K562 (cell line): ENCODE measurements around the gene TACSTD2. TPM values are rescaled to one million over a fixed set of nuclear protein-coding genes. Genes with fewer than 3 reads are reported as not detected.

Experiments used
- ATAC-seq: fragments of 200-7000 bp; cut with Tn5 transposase; 3 replicates; pipeline ENCODE4 v1.9.1; 2020; ENCODE audit warnings: moderate library complexity
- BruUV-seq: library from RNA; stranded (reverse); fragments of 400-500 nt; replicated peaks from 2 replicates; lab custom pipeline; 2021; lab: Mats Ljungman, UMichigan
- CTCF ChIA-PET: fragments of 300-600 bp; formaldehyde crosslinking; extraction: SDS; loops from one replicate; lab custom pipeline; 2021; ENCODE audit warnings: low intra/inter-chr PET ratio; lab: Yijun Ruan, JAX
- POLR2A ChIA-PET: fragments of 300-600, 350-650 bp; sonication (Branson Sonifier 250); formaldehyde crosslinking; extraction: SDS; loops from one replicate; lab custom pipeline; 2021; ENCODE audit warnings: antibody characterized with exemption, inconsistent platforms; lab: Yijun Ruan, JAX
- DNase-seq, 4 experiments: peaks; one replicate each; pipeline versions ENCODE4 v3.0.0 to v3.0.0-alpha.2; 2011 to 2018; ENCODE audit warnings: low spot score in 3 of 4, mixed read lengths in 3 of 4; ENCODE audit errors: extremely low read depth in 1 of 4
- FAIRE-seq: peaks from 2 replicates; lab custom pipeline; 2011; peaks lifted over from hg19 to GRCh38; lab: Jason Lieb, UNC
- H2AFZ ChIP-seq: 2 replicates; pipeline ENCODE4 v1.6.0; 2011; ENCODE audit warnings: low read depth, low read length, control low read depth, inconsistent platforms
- H3K27ac ChIP-seq: fragments of 200-600 bp; 3 replicates; pipeline ENCODE4 v1.8.0; 2011; ENCODE audit warnings: low read depth, mild to moderate bottlenecking, control low read depth, inconsistent platforms, low read length, moderate library complexity, mixed read lengths; ENCODE audit errors: extremely low read depth
- H3K27me3 ChIP-seq, 2 experiments: fragments of 300-600 bp in 1 of 2; 2 replicates in 1 of 2; 3 replicates in 1 of 2; pipeline versions ENCODE4 v1.6.0 to v1.8.0; 2011; ENCODE audit warnings: inconsistent platforms in 2 of 2, low read length in 2 of 2, mild to moderate bottlenecking in 1 of 2, mixed read lengths in 1 of 2, moderate library complexity in 1 of 2; ENCODE audit not compliant: control insufficient read depth in 2 of 2, insufficient read depth in 2 of 2
- H3K36me3 ChIP-seq: fragments of 300-600 bp; 3 replicates; pipeline ENCODE4 v1.8.0; 2011; ENCODE audit warnings: mild to moderate bottlenecking, low read length, inconsistent platforms; ENCODE audit not compliant: control insufficient read depth, insufficient read depth
- H3K4me1 ChIP-seq, 2 experiments: fragments of 200-600 bp in 1 of 2; replicated peaks in 1 of 2; 2 replicates in 1 of 2; 3 replicates in 1 of 2; pipeline versions ENCODE4 v1.5.1 to v1.8.0; 2011; ENCODE audit warnings: inconsistent platforms in 2 of 2, low read length in 2 of 2, mild to moderate bottlenecking in 1 of 2, mixed read lengths in 1 of 2, moderate library complexity in 1 of 2; ENCODE audit not compliant: control insufficient read depth in 2 of 2, insufficient read depth in 2 of 2
- H3K4me2 ChIP-seq: 2 replicates; pipeline ENCODE4 v1.6.1; 2011; ENCODE audit warnings: low read length, control low read depth, inconsistent platforms, mixed read lengths; ENCODE audit not compliant: insufficient read depth
- H3K4me3 ChIP-seq: fragments of 200-600 bp; sonication (generic), shearing (Covaris generic); 2 replicates; pipeline ENCODE4 v1.5.1; 2016; ENCODE audit warnings: control low read depth, inconsistent platforms
- H3K79me2 ChIP-seq: fragments of 200-600 bp; 3 replicates; pipeline ENCODE4 v1.8.0; 2011; ENCODE audit warnings: low read length, inconsistent platforms; ENCODE audit not compliant: control insufficient read depth, insufficient read depth
- H3K9ac ChIP-seq, 2 experiments: 2 replicates each; pipeline versions ENCODE4 v1.6.0 to v1.6.1; 2011; ENCODE audit warnings: low read depth in 2 of 2, low read length in 2 of 2, control low read depth in 1 of 2, inconsistent platforms in 1 of 2, mild to moderate bottlenecking in 1 of 2, mixed read lengths in 1 of 2; ENCODE audit not compliant: insufficient read depth in 1 of 2
- H3K9me1 ChIP-seq: one replicate; pipeline ENCODE4 v1.6.0; 2011; ENCODE audit warnings: inconsistent platforms, mild to moderate bottlenecking, low read length, moderate library complexity; ENCODE audit not compliant: control insufficient read depth, insufficient read depth
- H3K9me3 ChIP-seq: replicated peaks from 2 replicates; pipeline ENCODE4 v1.5.1; 2011; ENCODE audit warnings: low read depth, low read length, inconsistent platforms; ENCODE audit not compliant: control insufficient read depth, insufficient read depth
- H4K20me1 ChIP-seq: replicated peaks from 2 replicates; pipeline ENCODE4 v1.6.1; 2011; ENCODE audit warnings: low read length, inconsistent platforms, mixed read lengths; ENCODE audit not compliant: control insufficient read depth, insufficient read depth
- CEBPB ChIP-seq: fragments of 450-650 bp; IDR thresholded peaks from 2 replicates; pipeline ENCODE4 v1.6.1; 2016; ENCODE audit warnings: missing genetic modification characterization, missing compliant biosample characterization
- CEBPG ChIP-seq, 3 experiments: fragments of 200-800 bp in 1 of 3; sonication (Bioruptor generic) in 1 of 3; sonication (generic) in 1 of 3; formaldehyde crosslinking in 1 of 3; IDR thresholded peaks in 2 of 3; conservative IDR thresholded peaks in 1 of 3; 2 replicates each; pipeline versions ENCODE4 v1.6.1 to v1.8.0; 2016 to 2022; ENCODE audit warnings: missing compliant biosample characterization in 2 of 3, missing genetic modification characterization in 2 of 3, mild to moderate bottlenecking in 1 of 3, missing genetic modification reagents in 1 of 3
- RREB1 ChIP-seq: fragments of 250-450 bp; sonication (Bioruptor Pico); IDR thresholded peaks from 2 replicates; pipeline ENCODE4 v1.4.0; 2020
- WGBS: fragments of 100-300 bp; shearing (Covaris generic); methylation state at CpG from one replicate; pipeline ENCODE4 v1.1.6; 2016; ENCODE audit warnings: low coverage, mixed read lengths; ENCODE audit not compliant: insufficient coverage; ENCODE audit errors: missing lambda C conversion rate; 5-methylcytosine and 5-hydroxymethylcytosine counted together
- in situ Hi-C: fragments of 300-500 bp; cut with MboI; formaldehyde crosslinking; loops from 4 replicates; pipeline ENCODE4 v1.15.0; 2018; ENCODE audit warnings: inconsistent platforms, mixed read lengths
- intact Hi-C: fragments of 100-400 bp; cut with micrococcal nuclease; formaldehyde crosslinking; loops from 2 replicates; pipeline ENCODE4 v1.14.2; 2022
- polyA plus RNA-seq, 8 experiments: library from polyadenylated mRNA; depleted of rRNA in 4 of 8; stranded (reverse) in 5 of 8; unstranded in 3 of 8; fragments of >200 nt; fragmentation: Nextera tagmentation in 2 of 8; fragmentation: Illumina TruSeq in 1 of 8; extraction: Ambion mirVana in 2 of 8; extraction: Trizol in 1 of 8; gene quantifications; 2 replicates each; pipeline versions ENCODE4 v1.2.1 to v1.2.3, GENCODE V29; 2011 to 2014; ENCODE audit warnings: inconsistent platforms in 1 of 8, missing spikeins in 1 of 8
- total RNA-seq, 7 experiments: library from RNA; depleted of rRNA in 6 of 7; stranded (reverse); fragments of >200 nt in 6 of 7; fragmentation: Illumina TruSeq in 2 of 7; extraction: Trizol in 2 of 7; gene quantifications; 2 replicates each; pipeline versions ENCODE4 v1.2.1 to v1.2.3, GENCODE V29; 2011 to 2021; ENCODE audit warnings: low replicate concordance in 1 of 7

The TACSTD2 gene
- total and polyA plus RNA-seq, 9 of the 15 experiments (the other 6 are each of a cell fraction or from before 2014, with no cell fraction given): 0.04 to 0.31 TPM; not detected in 7

DNA sequence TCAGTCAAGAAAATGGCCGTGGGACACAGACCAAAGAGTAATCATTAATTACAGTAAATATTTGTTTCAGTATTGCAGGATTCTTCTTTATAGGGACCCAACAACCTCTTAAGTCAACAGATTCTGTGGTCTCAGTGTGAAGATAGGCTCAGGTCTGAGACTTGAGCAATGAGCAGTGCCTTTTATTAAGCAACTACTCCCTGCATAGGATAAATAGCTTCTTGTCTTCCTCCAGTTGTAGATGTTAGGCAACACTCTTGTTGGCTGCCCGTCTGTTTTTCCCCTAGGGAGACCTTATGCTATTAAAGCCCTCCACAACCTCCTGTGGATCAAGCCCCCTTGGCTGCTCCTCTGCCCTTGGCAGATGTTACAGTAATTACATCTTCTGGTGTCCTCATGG lies 28.7 kb downstream of the TACSTD2 start:
- no peak overlapping the region for H3K9ac ChIP-seq
- 91% methylated on average over 2 of the region's 2 CpGs for WGBS
- FAIRE-seq (no peak), DNase-seq (no peak), ATAC-seq (no peak)
- TF ChIP-seq RREB1 (CRISPR knock-in tag) (no peak), CEBPB (tag) (peak; percentile 46; the same call in 1 of the 2 replicates), CEBPG (CRISPR knock-in tag; IDR thresholded peaks at IDR 0.05) (no peak), CEBPG (tag; conservative IDR thresholded peaks at IDR 0.05 in 1 of 2, IDR thresholded peaks at IDR 0.05 in 1 of 2) (0 out of 4 replicates have a peak, but pooled peaks of 1 of the 2 experiments have one; percentile 17)
- ChIA-PET POLR2A (no interaction called here), CTCF (no interaction called here)
- no peak overlapping the region for H3K4me2 ChIP-seq
- H3K27me3 ChIP-seq: no peaks in the 10 kb centered on the region
- intact Hi-C loops: loop anchor here (5.0 kb wide), 2 partner anchors 296 to 391 kb away; no protein-coding TSS in a partner anchor
- no peak overlapping the region for H3K4me3 ChIP-seq
- BruUV-seq: no TSS peak
- in situ Hi-C loops: no loop called here
- H3K4me1 ChIP-seq: peaks cover 13 to 29% of the 10 kb centered on the region in 2 experiments; a peak in 4 of 5 replicates
- no peaks in the 10 kb centered on the region for H3K36me3 ChIP-seq
- H3K27ac ChIP-seq: no peak overlapping the region; the same call in 2 of the 3 replicates
- peaks cover 13% of the 10 kb centered on the region for H3K79me2 ChIP-seq
- no peaks in the 10 kb centered on the region for H3K9me3 ChIP-seq
- H2AFZ ChIP-seq: peak overlapping the region; percentile 79
- no peaks in the 10 kb centered on the region for H3K9me1 ChIP-seq
- no peaks in the 10 kb centered on the region for H4K20me1 ChIP-seq
